AML-193 (cell line): ENCODE measurements around the gene ELF3.
"Not testable (repeated sequence)": the region's sequence is repeated elsewhere in the genome, so short reads cannot be mapped to it uniquely, and the experiment has no call there.

Source experiments
- DNase-seq, 2 experiments: peaks; one replicate each; lab custom pipeline; 2025; lab: John Stamatoyannopoulos, UW

The ELF3 gene

GRCh38 chr1:202034683-202035462, 24.5 kb downstream of the ELF3 start:
- no peak for DNase-seq

- DNase-seq, result no peak
Measured at GRCh38 chr1:202036595-202037387, 26.4 kb downstream of the ELF3 start.

DNA sequence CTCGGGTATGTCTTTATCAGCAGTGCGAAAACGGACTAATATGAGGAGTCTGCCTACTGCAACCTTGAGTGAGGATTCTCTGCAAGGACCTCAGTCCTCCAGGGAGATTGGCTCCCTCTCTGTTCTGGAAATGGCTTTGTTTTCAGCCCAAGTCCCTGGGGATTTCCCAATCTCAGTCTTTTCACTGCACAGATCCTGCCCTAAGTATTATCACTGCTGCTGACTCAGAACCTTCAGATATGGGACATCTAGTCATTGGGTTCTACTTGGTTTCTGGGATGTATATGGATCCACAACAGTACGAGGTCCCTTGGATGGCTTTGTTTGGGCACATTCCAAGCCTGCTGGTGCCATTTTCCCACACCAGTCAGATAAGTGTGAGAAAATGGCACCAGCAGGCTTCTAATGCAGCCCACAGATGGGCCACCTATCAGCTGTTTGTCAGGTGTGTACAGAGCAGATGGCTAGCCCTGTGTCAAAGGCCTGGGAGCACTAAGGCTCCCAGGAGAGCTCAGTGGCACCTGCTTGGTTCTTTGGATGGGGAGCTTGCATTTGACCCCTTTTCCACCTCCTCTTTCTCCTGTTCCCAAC, 27.4 kb downstream of the ELF3 start:
- no peak for DNase-seq

- DNase-seq, result no peak
Measured at GRCh38 chr1:202038688-202039346, 28.4 kb downstream of the ELF3 start.

GRCh38 chr1:202045705-202046104, 35.3 kb downstream of the ELF3 start:
- no peak for DNase-seq

- DNase-seq, result no peak
Measured at GRCh38 chr1:202046227-202046626, 35.8 kb downstream of the ELF3 start.

- no peak for DNase-seq
Measured at GRCh38 chr1:202046748-202047708, 36.6 kb downstream of the ELF3 start.

GRCh38 chr1:202047977-202048376, 37.6 kb downstream of the ELF3 start:
- no peak for DNase-seq

GRCh38 chr1:202049129-202049528, 38.7 kb downstream of the ELF3 start:
- DNase-seq, result no peak

GRCh38 chr1:202054094-202054493, 43.7 kb downstream of the ELF3 start:
- no peak for DNase-seq

- DNase-seq, result not testable (repeated sequence)
Measured at GRCh38 chr1:202054673-202055072, 44.3 kb downstream of the ELF3 start.

DNA sequence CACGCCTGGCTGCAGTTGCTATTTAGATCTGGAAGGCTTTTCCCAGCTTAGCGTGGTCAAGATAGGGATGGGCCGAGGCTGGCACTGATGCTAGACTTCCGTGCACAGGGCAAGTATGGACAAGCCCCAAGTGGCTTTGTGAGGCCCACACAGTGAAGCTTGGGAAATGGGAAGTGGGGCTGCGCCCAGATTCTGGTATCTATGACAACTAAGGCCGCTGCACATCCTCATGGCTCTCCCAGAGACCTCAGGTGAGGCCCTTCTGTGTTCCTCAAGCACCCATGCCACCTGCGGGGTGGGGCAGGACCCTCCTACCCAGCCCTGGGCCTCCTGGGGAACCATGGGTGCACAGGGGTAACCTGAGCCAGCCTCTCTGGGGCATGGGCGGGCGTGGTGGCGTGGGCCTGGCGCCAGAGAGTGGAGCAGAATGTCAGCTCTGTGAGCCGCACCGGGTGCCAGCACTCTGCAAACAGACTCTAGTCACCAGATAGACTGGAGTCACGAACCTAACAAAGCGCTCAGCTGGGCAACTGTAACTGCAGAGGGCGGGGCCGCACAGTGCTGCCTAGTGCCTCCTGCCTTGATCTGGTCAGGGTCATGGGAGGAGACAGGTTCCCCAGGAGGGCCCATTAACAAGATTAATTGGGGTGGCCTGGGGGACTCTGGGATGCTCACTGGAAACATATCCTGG, 46.4 kb downstream of the ELF3 start:
- no peak for DNase-seq

GRCh38 chr1:202057335-202057704, 46.9 kb downstream of the ELF3 start:
- not testable (repeated sequence) for DNase-seq

DNA sequence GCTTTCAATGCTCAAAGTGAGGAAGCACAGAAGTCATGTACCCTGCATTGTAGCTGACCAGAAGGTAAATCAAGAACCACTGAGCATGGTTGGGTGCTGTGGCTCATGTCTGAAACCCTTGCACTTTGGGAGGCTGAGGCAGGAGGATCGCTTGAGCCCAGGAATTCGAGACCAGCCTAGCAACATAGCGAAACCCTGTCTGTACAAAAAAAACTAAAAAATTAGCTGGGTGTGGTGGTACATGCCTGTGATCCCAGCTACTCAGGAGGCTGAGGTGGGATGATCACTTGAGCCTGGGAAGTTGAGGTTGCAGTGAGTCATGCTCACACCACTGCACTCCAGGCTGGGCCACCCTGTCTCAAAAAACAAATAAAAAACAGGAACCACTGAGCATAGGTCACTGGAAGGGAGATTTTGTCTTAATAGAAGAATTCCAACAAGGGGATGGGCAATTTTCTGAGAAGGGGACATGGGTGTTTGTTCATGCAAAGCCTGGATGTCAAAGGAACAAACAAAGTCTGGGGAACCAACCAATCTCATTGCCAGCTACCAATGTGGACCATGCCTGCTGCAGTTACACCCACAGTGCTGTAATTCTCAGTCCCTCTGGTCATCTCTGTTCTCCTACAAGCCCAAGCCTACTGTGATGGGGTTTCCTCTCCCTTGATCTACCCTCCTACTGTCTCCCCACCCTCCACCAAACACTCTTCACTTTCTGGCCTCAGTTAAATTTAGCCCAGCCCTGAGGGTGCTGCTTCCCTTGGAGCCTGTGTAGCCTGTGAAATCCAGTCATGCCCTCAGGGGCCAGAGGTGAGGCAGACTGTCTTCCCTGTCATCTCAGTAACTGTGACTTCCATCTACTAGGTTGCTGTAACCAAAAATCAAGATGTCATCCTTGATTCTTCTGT, 47.9 kb downstream of the ELF3 start:
- DNase-seq, result peak in 1 of 2 experiments; percentile 5

DNA sequence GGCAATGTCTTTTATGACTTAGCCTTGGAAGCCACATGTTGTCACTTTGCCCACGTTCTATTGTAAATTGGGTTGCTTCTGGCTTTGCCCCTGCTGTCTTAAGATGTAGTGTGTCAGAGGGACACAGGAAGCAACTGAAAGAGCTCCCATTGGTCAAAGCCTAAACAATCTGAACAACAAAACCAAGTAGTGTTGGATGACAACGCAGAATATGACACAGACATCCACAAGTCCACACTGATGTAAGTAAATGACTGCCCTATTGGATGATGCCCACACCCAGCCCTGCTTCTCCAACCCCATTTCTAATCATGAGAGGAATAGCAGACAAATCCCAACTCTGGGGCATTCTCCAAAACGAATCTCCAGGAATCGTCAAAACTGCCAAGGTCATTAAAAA, 50.7 kb downstream of the ELF3 start:
- no peak for DNase-seq

- not testable (repeated sequence) for DNase-seq
Measured at GRCh38 chr1:202061787-202062186, 51.4 kb downstream of the ELF3 start.

DNA sequence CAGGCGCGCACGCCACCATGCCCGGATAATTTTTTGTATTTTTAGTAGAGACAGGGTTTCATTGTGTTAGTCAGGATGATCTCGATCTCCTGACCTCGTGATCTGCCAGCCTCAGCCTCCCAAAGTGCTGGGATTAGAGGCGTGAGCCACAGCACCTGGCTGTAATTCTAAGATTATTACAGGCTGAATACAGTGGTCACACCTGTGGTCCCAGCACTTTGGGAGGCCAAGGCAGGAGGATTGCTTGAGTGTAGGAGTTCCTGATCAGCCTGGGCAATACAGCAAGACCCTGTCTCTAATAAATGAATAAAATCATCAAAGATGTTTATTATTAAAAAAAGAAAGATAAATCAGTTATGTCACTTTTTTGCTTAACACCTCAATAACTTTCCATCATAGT, 52.2 kb downstream of the ELF3 start:
- not testable (repeated sequence) for DNase-seq

DNA sequence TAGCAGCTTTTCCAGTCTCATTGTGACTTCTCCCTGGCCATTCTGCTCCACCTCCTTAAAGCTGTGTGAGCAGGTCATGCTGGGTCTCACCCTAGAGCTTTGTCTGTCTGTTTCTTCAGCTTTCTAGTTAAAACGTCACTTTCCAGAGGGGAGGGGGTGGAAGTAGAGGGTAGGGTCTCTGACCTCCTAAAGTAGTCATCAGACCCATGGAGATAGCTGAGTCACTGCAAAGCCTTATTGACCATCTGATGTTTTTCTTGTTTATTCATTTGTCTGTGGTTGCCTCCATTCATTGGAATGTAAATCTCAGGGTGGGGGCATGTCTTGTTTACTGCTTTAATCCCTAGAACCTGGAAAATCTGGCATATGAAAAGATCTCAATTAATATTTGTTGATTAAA, 52.7 kb downstream of the ELF3 start:
- no peak for DNase-seq

GRCh38 chr1:202064889-202065312, 54.5 kb downstream of the ELF3 start:
- not testable (repeated sequence) for DNase-seq
